ENCODE measurements around the gene GLP1R. TPM values are rescaled to one million over a fixed set of nuclear protein-coding genes. Genes with fewer than 3 reads are reported as not detected.

GLP1R gene
- total and polyA plus RNA-seq, 2 experiments from 2014 or later = 0.12 to 0.43 TPM

DNA sequence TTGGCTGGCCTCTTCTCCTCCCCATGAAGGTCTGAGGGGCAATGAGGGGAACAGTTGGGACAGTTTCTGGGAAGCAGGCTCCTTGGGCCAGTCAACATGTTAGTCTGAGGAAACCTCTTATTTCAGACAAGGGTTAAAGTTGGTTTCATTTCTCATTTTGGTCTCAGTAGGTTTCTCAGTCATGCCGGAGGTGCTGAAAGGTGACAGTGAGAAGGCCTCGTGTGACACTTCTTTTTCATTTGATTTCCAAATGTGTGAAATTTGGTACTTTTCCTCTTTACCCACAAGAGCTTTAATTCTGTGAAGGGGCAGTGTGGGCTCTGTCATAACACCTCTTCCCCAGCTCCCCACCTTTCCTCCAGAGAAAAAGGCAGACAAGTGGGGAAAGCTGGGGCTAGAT, 7.5 kb upstream of the GLP1R start:
- H3K27ac ChIP-seq = no peak overlapping the region
- no peaks in the 10 kb centered on the region for H3K4me1 ChIP-seq (ENCODE audit: low read depth)
- no peak overlapping the region for H3K4me3 ChIP-seq
- no peaks in the 10 kb centered on the region for H3K9me3 ChIP-seq (ENCODE audit: low read depth)
- TF ChIP-seq, protein P1, sequence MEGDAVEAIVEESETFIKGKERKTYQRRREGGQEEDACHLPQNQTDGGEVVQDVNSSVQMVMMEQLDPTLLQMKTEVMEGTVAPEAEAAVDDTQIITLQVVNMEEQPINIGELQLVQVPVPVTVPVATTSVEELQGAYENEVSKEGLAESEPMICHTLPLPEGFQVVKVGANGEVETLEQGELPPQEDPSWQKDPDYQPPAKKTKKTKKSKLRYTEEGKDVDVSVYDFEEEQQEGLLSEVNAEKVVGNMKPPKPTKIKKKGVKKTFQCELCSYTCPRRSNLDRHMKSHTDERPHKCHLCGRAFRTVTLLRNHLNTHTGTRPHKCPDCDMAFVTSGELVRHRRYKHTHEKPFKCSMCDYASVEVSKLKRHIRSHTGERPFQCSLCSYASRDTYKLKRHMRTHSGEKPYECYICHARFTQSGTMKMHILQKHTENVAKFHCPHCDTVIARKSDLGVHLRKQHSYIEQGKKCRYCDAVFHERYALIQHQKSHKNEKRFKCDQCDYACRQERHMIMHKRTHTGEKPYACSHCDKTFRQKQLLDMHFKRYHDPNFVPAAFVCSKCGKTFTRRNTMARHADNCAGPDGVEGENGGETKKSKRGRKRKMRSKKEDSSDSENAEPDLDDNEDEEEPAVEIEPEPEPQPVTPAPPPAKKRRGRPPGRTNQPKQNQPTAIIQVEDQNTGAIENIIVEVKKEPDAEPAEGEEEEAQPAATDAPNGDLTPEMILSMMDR (IDR thresholded peaks at IDR 0.05; ENCODE audit: low read depth, low read length) = no peak
- no peaks in the 10 kb centered on the region for H3K36me3 ChIP-seq
- no peak for DNase-seq (ENCODE audit: low read depth in 1 of 2, low spot score in 1 of 2)
- peaks cover 52% of the 10 kb centered on the region for H3K27me3 ChIP-seq

DNA sequence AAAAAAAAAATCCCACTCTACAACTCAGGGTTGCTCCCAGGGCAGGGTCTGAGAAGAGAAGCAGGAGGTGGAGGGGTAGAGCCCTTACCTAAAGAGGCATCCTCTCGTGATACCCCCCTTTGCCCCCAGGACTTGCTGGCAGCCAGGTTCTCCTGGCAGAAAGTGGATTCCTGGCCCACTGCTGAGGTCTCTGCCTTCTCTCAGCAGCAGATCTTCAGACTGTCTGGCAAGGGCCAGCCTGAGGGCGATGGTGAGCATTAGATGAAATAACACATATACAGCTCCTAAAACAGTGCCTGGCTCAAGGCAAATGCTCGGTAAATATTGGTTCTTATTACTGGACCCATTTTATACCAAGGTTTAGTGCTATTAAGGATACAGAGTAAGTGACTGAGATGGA, 4.8 kb upstream of the GLP1R start:
- Histone ChIP-seq H3K36me3 (no peaks in the 10 kb centered on the region), H3K4me3 (no peak overlapping the region), H3K4me1 (ENCODE audit: low read depth) (no peaks in the 10 kb centered on the region), H3K27ac (no peak overlapping the region), H3K27me3 (peaks cover 56% of the 10 kb centered on the region), H3K9me3 (ENCODE audit: low read depth) (no peaks in the 10 kb centered on the region)
- TF ChIP-seq, protein P1 (IDR thresholded peaks at IDR 0.05; ENCODE audit: low read depth, low read length) = no peak
- no peak for DNase-seq (ENCODE audit: low read depth in 1 of 2, low spot score in 1 of 2)

DNA sequence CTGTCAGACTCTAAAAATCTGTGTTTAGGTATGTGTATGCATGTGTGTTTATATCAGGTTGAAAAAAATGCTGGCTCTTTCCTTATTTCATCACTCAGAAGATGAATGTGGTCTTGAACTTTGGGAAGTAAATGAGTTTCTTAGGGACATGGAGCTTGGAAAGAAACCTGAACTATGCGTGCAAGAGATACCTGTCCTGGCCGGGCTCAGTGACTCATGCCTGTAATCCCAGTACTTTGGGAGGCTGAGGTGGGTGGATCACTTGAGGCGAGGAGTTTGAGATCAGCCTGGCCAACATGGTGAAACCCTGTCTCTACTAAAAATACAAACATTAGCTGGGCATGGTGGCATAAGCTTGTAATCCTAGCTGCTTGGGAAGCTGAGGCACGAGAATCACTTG, 4.4 kb upstream of the GLP1R start:
- peaks cover 56% of the 10 kb centered on the region for H3K27me3 ChIP-seq
- no peaks in the 10 kb centered on the region for H3K9me3 ChIP-seq (ENCODE audit: low read depth)
- no peaks in the 10 kb centered on the region for H3K36me3 ChIP-seq
- DNase-seq (ENCODE audit: low read depth in 1 of 2, low spot score in 1 of 2) = no peak
- TF ChIP-seq, protein P1 (IDR thresholded peaks at IDR 0.05; ENCODE audit: low read depth, low read length) = no peak
- no peaks in the 10 kb centered on the region for H3K4me1 ChIP-seq (ENCODE audit: low read depth)
- no peak overlapping the region for H3K4me3 ChIP-seq
- no peak overlapping the region for H3K27ac ChIP-seq

DNA sequence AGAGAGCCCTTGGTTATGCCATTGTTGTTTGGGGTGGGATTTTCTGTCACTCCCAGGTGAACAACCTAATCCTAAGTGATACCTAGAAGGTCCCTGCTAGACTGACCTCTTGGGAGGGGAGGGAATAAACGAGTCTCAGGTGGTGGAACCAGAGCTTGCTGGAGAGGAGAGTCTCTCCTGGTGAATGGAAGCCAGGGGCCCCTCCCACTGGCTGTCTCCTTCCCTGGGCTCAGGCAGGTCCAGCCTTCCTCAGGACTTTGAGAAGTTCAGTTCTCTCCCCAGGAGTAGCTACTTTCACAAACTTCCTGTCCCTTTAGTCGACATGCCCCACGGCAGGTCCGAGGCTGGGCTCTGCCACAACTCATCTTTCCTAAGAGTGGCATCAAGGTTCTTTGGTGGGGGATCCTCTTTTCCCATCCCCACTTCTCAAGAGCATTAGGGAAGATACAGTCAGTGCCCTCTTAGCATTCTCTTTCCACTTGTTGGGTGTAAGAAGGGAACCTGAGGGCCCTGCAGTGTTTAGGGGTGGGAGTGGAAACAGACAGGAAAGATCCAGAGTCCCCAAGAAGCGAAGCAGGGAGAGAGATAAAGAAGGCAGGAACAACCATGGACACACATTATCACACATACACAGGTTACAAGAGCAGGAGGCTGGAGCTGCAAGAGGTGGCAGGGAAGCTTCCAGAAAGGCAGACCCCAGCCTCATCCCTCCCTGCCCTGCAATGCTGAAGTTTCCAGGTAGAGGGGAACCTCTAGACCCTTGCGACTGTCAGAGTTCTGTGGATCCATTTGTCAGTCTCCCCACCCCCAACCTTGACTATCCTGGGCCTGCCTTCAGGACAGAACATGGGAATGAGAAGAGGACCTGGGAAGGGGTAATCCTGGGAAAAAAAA, 900 bp upstream of the GLP1R start:
- Histone ChIP-seq H3K27ac (no peak overlapping the region), H3K9me3 (ENCODE audit: low read depth) (no peaks in the 10 kb centered on the region), H3K36me3 (no peaks in the 10 kb centered on the region), H3K4me3 (no peak overlapping the region), H3K27me3 (peaks cover 74% of the 10 kb centered on the region), H3K4me1 (ENCODE audit: low read depth) (no peaks in the 10 kb centered on the region)
- TF ChIP-seq, protein P1 (IDR thresholded peaks at IDR 0.05; ENCODE audit: low read depth, low read length) = no peak
- DNase-seq (ENCODE audit: low read depth in 1 of 2, low spot score in 1 of 2) = no peak

DNA sequence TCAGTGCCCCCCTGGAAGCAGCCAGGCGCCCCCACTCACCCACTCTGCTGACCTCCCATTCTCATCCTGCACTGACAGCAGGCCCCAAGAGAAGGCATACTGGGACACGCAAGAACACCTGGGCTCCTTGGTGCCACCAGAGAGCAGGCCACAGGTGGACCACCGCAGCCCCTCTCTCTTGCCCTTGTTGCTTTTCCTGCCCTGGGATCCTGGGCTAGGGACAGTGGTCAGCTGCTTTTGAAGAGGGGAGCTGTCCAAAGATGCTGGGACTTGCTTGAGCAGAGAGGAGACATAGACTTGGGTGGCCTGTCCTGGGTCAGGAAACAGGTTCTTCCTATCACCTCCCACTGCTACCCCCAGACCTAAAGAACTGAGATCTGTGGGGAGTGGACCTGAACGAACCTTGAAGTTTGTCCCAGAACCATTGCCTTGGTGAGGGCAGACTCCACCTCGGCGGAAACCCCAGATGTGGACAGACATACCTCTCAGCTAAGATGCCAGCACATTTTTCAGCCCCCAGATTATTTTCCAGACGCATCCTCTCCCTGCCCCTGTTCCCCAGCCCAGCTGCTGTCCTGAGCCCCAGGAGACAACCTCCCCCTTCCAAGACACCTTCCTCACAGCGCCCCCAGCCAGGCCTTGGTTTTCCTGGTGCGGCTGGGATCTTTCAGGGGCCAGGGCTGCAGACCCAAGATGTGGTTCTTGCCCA, 1.1 kb downstream of the GLP1R start:
- no peaks in the 10 kb centered on the region for H3K36me3 ChIP-seq
- no peaks in the 10 kb centered on the region for H3K4me1 ChIP-seq (ENCODE audit: low read depth)
- TF ChIP-seq, protein P1 (IDR thresholded peaks at IDR 0.05; ENCODE audit: low read depth, low read length) = no peak
- DNase-seq (ENCODE audit: low read depth in 1 of 2, low spot score in 1 of 2) = peak in 1 of 2 donors; percentile 52
- no peaks in the 10 kb centered on the region for H3K9me3 ChIP-seq (ENCODE audit: low read depth)
- no peak overlapping the region for H3K27ac ChIP-seq
- no peak overlapping the region for H3K4me3 ChIP-seq
- H3K27me3 ChIP-seq = peaks cover 65% of the 10 kb centered on the region
